NCI-H128 (cell line): ENCODE results near the gene TFEC.

Experiments used
- DNase-seq: peaks from one replicate; lab custom pipeline; 2025; ENCODE audit not compliant: unreplicated experiment; lab: John Stamatoyannopoulos, UW

TFEC gene

GRCh38 chr7:115995701-115996100 is 34.9 kb downstream of the TFEC start:
- DNase-seq, result no peak

GRCh38 chr7:115988401-115988800 is 42.2 kb downstream of the TFEC start:
- DNase-seq, result no peak

- DNase-seq, result no peak
Observed at GRCh38 chr7:115987486-115987885, 43.1 kb downstream of the TFEC start.

DNA sequence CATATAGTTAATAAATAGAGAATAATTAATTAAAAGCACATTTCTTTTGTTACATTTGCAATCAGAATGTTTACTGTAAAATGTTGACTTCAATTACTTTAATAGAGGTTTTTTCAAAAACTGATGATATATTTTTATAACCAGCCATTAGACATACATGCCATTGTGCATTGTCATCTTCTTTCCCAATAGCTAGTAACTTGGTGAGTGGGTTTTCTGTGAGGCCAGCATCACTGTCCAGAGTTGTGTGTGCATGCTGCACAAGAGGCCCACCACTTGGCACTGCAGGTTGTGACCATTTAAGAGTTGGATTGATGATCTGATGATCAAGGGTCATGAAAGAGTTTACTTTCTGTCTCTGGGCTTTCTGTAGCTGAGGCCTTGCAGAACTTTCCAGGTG is 46.5 kb downstream of the TFEC start:
- DNase-seq, result no peak

DNA sequence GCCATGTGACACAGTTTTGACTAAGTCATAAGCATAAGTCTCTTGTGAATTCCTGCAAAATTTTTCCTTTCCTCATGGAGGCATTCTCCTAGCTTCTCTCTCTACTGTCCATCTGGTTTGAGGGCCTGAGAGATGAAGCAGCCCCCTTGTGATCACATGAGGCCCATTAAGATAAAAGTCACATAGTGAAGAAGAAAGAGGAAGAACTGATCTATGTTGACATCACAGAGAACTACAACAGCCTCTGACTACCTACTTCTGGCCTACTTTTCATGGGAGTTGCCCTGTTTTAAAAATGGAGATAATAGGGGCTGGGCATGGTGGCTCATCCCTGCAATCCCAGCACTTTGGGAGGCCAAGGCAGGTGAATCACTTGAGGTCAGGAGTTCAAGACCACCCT is 50.4 kb downstream of the TFEC start:
- DNase-seq, result no peak

GRCh38 chr7:115976651-115977050 is 53.9 kb downstream of the TFEC start:
- DNase-seq, result no peak

DNA sequence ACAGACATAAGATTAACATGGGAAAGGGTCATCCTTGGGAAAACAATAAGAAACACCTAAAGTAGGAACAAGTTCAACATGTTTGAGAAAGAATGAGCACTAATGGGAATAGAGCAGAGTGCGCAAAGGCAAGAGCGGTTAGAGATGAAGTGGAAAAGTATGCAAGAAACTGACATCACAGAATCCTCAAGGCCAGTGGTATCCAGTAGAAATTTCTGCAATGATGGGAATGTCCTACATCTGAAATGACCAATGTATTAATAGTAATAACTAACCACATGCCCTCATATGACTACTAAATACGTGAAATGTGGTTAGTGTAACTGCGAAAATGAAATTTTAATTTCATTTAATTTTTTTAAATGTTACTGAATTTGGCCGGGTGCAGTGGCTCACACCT is 54.8 kb downstream of the TFEC start:
- DNase-seq, result no peak

- no peak for DNase-seq
Observed at GRCh38 chr7:115973406-115973805, 57.2 kb downstream of the TFEC start.

DNA sequence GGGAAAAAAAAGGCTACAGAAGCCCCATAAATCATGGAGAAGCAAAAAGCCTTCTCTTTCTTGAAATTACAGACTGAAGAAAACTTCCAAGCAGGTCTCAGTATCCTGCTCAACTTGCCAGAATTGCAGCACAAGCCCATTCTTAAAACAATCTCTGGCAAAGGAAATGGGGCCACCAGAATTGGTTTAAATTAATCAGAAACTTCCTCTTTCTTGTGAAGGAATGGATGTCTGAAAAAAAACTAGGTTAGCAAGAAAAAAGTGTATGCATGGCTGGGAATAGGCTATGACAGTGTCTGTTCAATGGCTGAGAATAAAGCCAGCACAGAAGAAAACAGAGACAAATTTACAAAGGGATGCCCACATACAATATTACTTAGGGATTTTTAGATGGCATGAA is 59.1 kb downstream of the TFEC start:
- no peak for DNase-seq

DNA sequence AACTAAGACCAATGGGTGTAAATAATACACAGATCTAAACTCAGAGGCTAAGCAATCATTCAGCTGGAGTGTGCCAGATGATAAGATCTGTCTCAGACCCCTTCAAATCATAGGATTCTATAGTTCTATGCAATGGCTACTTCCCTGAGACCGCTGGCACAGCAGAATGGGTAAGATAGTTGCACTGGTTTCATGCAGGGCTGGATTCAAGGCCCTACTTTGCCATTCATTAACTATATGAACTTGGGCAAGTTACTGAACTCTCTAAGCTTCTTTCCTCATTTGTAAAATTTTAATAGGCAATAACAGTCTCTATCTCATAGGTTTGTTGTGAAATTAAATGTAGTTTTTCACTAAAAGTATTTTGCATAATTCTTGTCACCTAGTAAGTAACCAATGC is 62.0 kb downstream of the TFEC start:
- DNase-seq, result no peak

DNA sequence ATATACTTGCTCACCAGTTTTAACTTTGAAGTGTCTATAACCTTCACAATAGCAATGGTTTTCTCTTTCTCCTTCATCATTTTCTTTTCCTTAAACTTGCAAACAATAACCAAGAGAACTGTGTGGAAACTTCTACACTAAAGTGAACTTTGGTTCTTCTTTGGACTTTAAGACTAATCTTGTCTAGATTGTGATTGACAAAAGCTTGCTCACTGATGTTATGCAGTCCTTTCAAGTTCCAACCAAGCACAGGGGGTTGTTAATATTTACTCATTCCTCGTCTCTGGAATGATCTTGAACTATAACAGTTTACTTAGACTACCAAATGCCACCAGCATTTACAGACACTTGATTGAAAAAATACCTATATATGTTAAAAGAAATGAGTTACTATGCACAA is 62.4 kb downstream of the TFEC start:
- DNase-seq, result no peak

DNA sequence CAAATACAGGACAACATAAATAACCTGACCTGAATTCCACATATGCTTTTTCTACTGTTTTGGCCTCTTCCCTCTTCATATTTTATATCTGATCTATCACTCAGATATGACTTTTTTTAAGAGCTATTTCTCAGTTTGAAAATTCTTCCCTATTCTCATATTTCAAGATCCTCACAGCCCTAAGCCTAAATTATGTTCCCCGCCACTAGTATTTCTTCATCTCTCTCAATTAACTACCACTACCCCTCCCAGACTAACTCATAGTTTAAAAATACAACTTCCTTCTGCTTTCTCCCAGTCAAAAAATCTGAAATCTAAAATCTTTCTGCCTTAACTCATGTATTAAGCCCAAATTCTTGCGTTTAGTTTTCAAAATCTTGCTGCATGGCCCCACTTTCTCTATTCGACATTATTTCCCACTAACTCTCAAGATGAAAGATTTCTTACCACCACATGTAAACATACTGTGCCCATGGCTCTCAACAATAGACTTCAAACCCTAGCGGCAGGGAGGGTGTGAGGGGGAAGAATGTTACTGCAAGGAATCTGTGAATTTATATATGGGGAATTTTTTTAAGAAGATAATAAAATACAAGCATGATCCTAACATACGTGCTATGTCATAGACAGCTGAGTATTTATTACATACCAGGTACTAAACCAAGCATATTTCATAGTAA is 64.6 kb downstream of the TFEC start:
- no peak for DNase-seq

GRCh38 chr7:115965236-115965635 is 65.3 kb downstream of the TFEC start:
- no peak for DNase-seq

DNA sequence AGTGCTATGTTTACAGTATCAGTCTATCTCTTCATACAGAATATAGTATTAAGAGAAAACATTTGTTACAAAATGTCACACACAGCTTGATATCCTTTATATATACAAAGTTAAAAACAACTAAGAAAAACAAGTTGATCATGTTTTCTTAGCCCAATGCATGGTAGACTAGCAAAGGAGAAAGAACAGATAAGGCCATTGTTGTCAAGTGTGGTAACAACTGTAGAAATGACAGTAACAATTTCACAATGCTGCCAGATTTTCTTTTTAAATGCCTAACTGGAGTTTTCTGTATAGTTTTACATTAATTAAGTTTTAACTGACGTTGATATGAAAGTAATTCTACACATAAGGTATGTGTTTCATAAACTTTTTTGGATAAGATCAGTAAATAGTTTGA is 65.8 kb downstream of the TFEC start:
- no peak for DNase-seq

- DNase-seq, result no peak
Observed at GRCh38 chr7:115962340-115962739, 68.2 kb downstream of the TFEC start.

GRCh38 chr7:115953592-115954255 is 76.8 kb downstream of the TFEC start:
- no peak for DNase-seq

- DNase-seq, result no peak
Observed at GRCh38 chr7:115952832-115953231, 77.7 kb downstream of the TFEC start.

DNA sequence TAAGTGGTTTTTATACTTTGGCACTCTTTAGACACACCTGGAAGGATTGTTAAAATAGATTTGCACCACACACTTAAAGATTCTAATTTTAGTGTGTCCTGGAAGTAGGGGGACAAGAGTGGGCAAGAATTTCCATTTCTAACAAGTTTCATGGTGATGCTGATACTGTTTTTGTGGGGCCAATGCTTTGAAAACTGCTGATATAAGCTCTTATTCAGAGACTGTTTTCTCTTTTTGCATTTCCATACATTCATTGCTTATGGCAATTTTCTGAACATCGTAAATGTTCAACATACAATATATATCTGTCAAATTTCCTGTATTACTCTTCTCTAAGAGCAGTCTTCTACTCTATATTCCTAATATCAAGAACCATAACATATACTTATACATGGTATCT is 79.0 kb downstream of the TFEC start:
- no peak for DNase-seq

DNA sequence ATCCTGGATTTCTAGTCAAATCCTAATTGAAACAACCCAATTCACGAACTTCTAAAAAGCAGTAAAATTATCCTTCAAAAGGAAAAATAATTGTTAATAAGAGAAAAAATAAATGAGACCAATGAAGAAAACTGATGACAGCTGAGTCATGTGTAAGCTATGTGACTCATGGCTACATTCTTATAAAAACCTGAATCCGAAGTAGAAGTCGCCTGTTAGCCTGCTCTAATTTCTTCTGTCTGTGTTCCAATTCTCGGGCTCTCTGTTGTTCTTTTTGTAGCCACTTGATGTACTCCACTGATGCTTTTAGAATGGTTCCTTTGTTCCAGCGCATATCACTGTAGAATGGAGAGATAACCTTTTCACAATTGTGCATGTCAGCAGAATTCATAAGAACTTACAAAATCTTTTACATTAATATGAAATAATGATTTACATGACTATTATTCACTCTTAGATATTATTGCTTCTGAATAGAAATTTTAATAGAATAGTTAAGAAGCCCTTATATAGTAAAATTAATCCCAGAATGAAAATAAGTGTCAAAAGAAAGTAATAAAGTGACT is 88.8 kb downstream of the TFEC start:
- no peak for DNase-seq

DNA sequence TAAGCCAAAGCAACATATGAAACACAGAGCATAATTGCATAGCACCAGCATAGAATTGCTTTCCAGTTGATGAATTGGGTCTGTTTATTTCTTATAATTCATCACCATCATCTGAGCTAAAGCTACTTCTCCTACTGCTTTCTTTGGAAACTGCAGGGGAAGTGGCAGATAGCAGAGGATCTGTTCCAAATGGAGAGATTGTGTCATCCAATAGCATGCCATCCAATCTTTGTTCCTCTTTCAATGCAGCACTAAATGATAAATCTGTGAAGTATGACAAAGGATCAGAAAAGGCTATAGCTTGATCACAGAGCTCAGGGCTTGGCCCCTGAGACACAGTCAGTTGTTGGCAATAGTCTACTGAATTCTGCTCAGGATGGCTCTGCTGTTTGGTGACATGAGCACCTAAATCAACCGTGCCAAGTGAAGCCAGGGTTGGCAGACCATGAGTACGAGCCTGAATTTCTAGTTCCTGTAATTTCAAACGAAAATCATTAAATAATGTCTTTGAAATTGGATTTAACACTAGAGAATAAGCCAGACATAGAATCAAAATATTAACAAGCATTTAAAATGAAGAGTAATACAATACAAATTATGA is 90.0 kb downstream of the TFEC start:
- no peak for DNase-seq

DNA sequence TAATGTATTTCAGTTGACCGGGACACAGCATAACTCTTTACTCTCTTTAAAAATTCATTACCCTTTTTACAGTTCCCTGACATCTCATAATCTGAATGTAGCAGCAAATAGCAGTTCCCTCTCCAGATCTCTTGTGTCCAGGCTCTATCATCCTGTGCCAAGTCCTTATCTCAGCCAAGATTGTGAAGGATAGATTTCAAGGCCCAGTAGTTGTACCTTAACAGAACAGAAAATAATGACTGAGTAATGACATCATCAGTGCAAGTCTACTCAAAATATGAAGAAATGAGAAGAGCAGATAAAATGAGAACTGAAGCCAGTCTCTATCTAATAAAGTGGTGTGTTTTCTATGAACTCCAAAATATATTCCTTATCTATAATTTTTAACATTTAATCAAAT is 92.6 kb downstream of the TFEC start:
- DNase-seq, result no peak

DNA sequence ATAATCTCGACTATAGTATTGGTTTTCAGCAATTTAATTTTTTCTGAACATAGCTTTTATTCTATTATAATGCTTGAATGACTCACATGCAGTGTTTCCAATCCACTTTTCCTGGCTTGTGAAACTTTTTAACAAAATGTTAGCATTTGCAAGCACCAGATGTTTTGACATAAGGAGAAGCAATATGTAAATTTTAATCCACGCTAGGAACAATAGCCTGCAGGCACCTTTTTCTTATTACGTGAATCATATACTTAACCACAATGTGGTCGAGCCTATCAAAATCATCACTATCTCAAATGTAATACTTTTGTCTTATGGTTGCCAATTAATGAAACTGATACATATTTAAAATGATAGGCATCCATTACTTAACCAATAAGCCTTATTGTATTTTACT is 97.1 kb downstream of the TFEC start:
- no peak for DNase-seq
